ENCODE results near the gene GFOD1. TPM values are rescaled to one million over a fixed set of nuclear protein-coding genes. Genes with fewer than 3 reads are reported as not detected.

GFOD1 gene
- total RNA-seq = 1 to 10 TPM; 1.4 to 9.2 (median 3.7) TPM
- polyA plus RNA-seq = 1 to 10 TPM; 2.1 to 5.2 TPM
- long read RNA-seq, donor 1, partial matches to known transcripts = 0 of 1 reads
- long read RNA-seq, donor 1, other reads (novel, unspliced or antisense) = 1 of 1 reads
- long read RNA-seq, donor 2, full-length matches to known transcripts = 1 of 1 reads
- long read RNA-seq, donor 2, partial matches to known transcripts = 0 of 1 reads
- long read RNA-seq, donor 2, other reads (novel, unspliced or antisense) = 0 of 1 reads
- long read RNA-seq, donor 3, full-length matches to known transcripts = 12 of 14 reads
- long read RNA-seq, donor 3, partial matches to known transcripts = 1 of 14 reads
- long read RNA-seq, donor 3, other reads (novel, unspliced or antisense) = 1 of 14 reads

GRCh38 chr6:13487122-13488014 is at the start of gene GFOD1:
Gene GFOD1, minus strand, starts transcription at chr6:13487600. Its CDS starts 710 bp downstream, at chr6:13486890.
- intact Hi-C loops (cut with DNase I) = no loop called here
- Histone ChIP-seq H3K36me3 (no peaks in the 10 kb centered on the region), H3K9me3 (no peaks in the 10 kb centered on the region), H3K27ac (peak within 1 kb of the TSS; percentile 17 to 65), H3K4me1 (ENCODE audit: insufficient read depth) (peaks cover 7% of the 10 kb centered on the region), H3K4me3 (peak within 1 kb of the TSS; percentile 70), H3K27me3 (no peaks in the 10 kb centered on the region)
- WGBS, 3 donors = 1% methylated on average over 68 to 109 of the region's 109 CpGs
- DNase-seq = peak; percentile 63 to 85 (median 78)
- peak; percentile 34 for TF ChIP-seq POLR2A (IDR thresholded peaks at IDR 0.05)
- TF ChIP-seq EP300 (IDR thresholded peaks at IDR 0.05) = no peak

GRCh38 chr6:13536796-13537526 is 49.6 kb upstream of the GFOD1 start:
- no peak overlapping the region for H3K4me3 ChIP-seq
- 84 to 91% (median 89%) methylated on average over 4 of the region's 4 CpGs for WGBS, 3 donors
- H3K27me3 ChIP-seq = no peaks in the 10 kb centered on the region
- H3K9me3 ChIP-seq = no peaks in the 10 kb centered on the region
- TF ChIP-seq CTCF (IDR thresholded peaks at IDR 0.05) (no peak), EP300 (IDR thresholded peaks at IDR 0.05) (no peak), POLR2A (IDR thresholded peaks at IDR 0.05) (no peak)
- no peak for DNase-seq
- H3K4me1 ChIP-seq (ENCODE audit: insufficient read depth) = no peaks in the 10 kb centered on the region
- intact Hi-C loops (cut with DNase I) = loop anchor here in 1 of 4 donors (5.0 kb wide), 1 partner anchor 200 kb away; no protein-coding TSS in a partner anchor
- no peaks in the 10 kb centered on the region for H3K36me3 ChIP-seq
- no peak overlapping the region for H3K27ac ChIP-seq

GRCh38 chr6:13535306-13535705 is 47.9 kb upstream of the GFOD1 start:
- Histone ChIP-seq H3K36me3 (no peaks in the 10 kb centered on the region), H3K4me3 (no peak overlapping the region), H3K4me1 (ENCODE audit: insufficient read depth) (no peaks in the 10 kb centered on the region), H3K27ac (no peak overlapping the region), H3K27me3 (no peaks in the 10 kb centered on the region), H3K9me3 (no peaks in the 10 kb centered on the region)
- 91% methylated on average over 3 of the region's 3 CpGs for WGBS, 3 donors
- TF ChIP-seq CTCF (IDR thresholded peaks at IDR 0.05) = no peak
- intact Hi-C loops (cut with DNase I) = loop anchor here in 1 of 4 donors (5.0 kb wide), 1 partner anchor 198 kb away; no protein-coding TSS in a partner anchor
- no peak for DNase-seq

- TF ChIP-seq EP300 (IDR thresholded peaks at IDR 0.05) (no peak), CTCF (IDR thresholded peaks at IDR 0.05) (no peak), POLR2A (IDR thresholded peaks at IDR 0.05) (no peak)
- Histone ChIP-seq H3K4me3 (no peak overlapping the region), H3K27me3 (no peaks in the 10 kb centered on the region), H3K9me3 (no peaks in the 10 kb centered on the region), H3K36me3 (no peaks in the 10 kb centered on the region), H3K4me1 (ENCODE audit: insufficient read depth) (no peaks in the 10 kb centered on the region), H3K27ac (no peak overlapping the region)
- intact Hi-C loops (cut with DNase I) = no loop called here
- WGBS, 3 donors = 25 to 40% (median 39%) methylated on average over 3 of the region's 3 CpGs
- no peak for DNase-seq
Observed at GRCh38 chr6:13534536-13534935, 47.1 kb upstream of the GFOD1 start.

Measured in ovary (tissue), 10 donors.